Stimulated activated CD4-positive, alpha-beta T cell treated with anti-CD3 and anti-CD28 coated beads, Interleukin-1b, Interleukin-23, amount 100 ng/mL, for 4 hours (primary cell): ENCODE measurements around the gene ARMS2.

Experiments
- DNase-seq, 2 donors: peaks; one replicate each; pipeline ENCODE4 v3.0.0-alpha.2; 2020; ENCODE audit warnings: low read depth in 2 of 2

Gene ARMS2, protein sequence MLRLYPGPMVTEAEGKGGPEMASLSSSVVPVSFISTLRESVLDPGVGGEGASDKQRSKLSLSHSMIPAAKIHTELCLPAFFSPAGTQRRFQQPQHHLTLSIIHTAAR

DNA sequence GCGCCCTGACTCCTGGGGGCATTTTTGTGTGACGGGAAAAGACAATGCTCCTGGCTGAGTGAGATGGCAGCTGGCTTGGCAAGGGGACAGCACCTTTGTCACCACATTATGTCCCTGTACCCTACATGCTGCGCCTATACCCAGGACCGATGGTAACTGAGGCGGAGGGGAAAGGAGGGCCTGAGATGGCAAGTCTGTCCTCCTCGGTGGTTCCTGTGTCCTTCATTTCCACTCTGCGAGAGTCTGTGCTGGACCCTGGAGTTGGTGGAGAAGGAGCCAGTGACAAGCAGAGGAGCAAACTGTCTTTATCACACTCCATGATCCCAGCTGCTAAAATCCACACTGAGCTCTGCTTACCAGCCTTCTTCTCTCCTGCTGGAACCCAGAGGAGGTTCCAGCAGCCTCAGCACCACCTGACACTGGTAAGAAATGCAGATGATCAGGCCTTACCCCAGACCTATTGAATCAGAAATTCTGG is at the start of gene ARMS2:
Gene ARMS2 (plus strand): TSS at position 51 of the 478 bp plus-strand sequence. CDS start 75 bp downstream, at position 126.
- no peak for DNase-seq

DNA sequence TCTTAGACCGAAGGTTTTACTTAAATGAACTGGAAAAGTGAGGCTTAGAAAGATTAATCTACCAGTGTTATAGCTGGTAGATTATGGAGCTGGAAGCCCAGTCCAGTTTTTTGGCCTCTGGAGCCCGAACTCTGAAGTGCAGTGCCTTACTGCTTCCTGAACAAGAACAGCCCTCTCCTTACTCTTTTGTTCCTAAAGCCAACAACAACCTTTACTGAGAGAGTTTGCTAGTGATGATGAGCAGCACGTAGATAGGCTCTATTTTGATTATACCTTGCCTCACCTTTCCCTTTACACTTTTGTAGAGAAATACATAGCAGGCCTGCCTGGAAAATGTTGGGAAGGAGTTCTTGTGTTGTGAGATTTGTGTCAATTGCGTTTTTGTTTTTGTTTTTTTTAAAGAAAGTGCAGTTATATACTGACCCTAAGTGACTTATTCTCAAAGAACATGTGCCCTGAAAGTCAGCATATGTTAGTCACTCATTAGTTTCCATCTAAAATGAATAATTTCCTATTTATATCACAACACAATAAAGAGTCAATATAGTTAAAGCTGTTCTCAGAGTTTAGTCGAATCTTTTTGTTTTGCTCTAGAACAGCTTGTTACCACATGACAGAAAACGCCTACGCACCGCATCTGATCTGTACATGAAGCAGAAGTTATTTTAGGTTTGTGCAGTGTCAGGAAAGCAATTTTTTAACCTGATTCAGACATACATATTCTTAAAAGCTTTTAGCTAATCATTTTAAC is 46.9 kb upstream of the ARMS2 start:
- DNase-seq = peak; percentile 11 to 65

DNA sequence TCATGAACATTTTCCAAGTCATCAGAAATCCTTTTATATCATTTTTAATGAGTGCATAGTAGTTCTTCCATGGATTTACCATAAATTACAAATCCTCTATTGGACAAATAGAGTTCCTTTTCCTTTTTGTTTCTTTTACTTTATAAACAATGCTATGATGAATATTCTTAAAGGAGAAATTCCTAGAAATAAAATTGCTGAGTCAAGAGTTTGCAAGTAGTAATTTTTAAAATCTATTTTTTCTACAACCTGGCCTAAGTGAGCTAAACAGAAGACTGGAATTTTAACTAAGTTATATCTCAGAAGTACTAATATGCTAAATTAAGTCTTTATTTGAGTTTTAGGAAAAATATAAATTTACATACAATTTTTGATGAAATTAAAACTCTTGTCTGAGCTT is 41.1 kb upstream of the ARMS2 start:
- DNase-seq = no peak

DNA sequence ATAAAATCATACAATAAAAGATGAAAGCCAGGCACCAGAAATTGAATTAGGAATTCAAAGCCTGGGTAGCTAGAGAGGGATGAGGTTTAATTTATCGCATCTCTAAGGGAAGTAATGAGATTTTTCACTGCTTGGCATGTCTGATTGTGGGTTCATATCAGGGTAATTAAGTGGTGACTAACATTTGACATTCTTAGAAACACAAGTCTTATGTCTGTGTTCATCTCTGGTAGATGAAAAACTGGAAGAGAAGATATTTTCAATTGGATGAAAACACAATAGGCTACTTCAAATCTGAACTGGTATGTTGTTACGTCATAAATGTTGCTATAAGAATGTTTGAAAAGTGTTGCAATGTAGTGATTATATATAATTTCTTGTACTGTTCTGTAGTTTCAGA is 36.8 kb upstream of the ARMS2 start:
- DNase-seq = no peak

DNA sequence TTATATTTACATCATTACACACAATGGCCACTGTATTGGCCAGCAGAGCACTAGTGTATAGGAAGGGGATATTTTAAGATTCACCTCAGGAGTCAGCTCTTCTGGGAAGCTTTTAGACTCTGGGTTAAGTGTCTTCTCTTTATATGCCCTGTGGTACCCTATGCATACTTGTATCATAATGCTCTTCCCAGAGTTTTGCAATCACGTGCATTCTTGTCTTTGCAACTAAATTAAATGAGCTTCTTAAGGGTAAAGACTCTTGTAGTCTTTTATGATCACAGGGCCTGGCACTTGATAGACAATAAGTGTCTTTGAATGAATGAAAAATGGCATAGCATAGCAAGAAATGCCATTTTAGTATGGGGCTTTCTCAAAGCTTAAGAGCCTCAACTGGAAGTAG is 35.4 kb upstream of the ARMS2 start:
- no peak for DNase-seq

DNA sequence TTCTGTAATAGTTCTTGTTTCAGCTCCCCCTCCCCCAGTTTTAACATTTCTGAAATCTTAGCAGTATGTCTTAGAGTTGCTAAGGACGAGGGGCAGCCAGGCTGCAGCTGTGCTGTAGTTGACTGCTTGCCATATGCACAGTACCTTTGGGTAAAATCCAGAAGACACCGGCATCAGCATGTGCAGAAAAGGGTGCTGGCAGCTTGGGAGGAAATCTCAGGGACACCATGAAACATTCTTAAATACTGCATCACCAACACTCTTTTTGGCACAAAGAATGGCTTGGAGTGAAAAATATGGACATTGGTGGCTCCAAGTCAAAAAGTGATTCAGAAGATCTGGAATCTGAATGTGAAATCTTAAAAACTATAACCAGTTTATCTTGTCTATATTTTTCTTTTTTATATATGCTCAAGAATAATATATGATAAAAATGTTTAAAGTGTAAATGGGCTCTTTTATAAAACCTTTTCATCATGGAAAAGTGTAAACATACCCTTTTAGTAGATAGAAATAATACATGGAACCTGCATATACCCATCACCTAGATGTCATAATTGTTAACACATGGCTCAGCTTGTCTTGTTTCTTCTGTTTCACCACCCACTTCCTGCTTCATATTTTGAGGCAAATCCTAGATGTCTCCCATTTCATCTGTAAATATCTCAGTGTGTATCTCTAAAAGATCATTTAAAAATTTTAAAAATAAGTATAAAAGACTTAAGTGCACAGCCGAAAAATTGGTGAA is 34.4 kb upstream of the ARMS2 start:
- no peak for DNase-seq

DNA sequence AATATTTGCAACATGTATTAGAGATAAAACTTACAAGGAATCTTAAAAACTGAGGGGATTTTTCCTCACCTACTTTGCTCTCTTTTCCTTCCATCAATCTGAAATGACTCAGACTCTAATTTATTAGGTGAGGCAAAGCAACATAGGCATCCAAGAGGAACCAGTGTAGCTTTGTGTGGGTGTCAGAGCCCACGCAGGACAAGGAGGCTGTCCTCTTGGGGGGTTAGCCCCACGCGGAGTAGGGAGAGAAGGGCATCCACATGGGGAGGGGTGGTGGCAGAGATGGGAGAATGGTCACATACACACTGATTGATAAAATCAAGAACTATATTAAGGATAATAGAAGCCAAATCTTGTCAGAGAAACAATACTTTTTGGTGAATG is 33.8 kb upstream of the ARMS2 start:
- DNase-seq = no peak

DNA sequence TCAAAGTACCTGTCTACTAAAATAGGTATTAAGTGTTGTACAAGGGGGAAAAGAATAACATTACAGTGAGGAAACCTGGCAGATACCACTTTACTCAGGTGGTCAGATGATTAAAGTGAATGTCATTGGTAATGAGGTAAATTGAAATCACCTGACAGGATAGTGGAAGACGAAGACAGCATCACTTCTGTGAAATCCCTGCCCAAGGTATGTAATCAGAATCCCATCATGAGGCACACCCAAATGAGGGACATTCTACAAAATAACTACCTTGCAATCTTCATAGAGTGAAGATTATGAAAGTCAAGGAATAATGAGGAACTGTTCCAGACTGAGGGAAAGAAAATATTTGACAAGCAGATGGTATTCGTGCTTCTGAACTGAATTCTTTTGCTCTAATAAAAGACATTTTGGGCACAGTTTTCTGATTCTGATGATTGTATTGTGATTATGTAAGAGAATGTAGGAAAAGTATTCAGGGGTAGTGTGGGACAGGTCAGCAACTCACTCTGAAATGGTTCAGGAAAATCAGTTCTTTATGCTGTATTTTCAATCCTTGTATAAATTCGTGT is 33.3 kb upstream of the ARMS2 start:
- no peak for DNase-seq

DNA sequence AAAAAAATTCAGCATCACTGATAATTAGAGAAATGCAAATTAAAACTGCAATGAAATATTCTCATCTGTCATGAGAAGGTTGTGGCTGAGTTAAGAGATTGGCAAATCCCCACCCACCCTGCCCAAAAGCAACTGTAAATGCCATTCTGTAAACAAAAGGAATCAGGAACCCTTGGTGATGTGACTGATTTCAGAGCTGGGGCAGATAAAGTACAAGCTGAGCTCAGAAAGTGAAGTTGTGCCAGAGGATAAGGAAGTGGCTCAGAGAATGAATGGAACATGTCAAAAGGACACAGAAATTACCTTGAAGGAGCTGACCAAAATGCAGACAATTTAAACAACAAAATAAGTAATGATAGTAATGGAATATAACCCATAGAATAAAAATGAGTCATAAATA is 32.7 kb upstream of the ARMS2 start:
- no peak for DNase-seq

DNA sequence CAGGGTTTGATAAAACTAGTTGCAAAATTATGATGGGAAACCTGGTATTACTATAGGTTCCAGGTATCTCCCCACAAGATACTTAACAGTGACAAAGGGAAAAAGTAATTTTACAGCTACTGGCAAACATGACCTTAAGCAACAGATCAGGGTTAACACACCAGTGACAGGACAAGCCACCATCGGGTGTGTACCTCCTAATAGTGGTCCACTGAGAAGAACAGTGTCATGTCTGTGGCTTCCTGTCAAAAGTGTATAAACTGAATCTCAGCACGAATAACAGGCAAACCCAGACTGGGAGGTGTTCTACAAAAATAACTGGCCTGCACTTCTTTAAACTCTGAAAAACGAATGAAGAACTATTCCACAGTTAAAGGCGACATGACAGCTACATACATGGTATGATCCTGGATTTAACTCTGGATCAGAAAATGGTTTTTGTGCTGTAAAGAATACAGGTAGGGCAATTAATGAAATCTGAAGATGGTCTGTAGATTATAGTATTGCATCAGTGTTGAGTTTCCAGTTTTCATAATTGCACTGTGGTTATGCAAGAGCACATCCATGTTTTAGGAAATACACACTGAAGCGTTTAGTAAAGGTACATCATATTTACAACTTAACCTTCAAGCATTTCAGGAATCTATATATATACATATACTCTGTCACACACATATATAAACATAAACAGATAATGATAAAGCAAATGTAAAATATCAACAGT is 32.0 kb upstream of the ARMS2 start:
- no peak for DNase-seq

DNA sequence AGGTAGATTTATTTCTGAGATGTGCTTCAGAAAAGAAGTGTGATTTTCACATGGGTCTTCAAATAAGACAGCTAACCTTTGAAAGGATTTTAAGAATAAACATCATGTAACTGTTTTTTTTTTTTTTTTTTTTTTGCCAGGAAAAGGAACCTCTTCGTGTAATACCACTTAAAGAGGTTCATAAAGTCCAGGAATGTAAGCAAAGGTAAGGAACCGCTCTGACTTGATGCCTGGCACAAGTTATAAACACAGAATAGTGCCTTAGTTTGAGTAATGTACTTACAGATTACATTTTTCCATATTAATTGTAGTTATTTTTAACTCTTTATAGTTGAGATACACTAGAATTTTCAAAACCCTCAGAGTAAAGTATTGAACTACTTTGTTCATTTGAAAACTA is 30.4 kb upstream of the ARMS2 start:
- DNase-seq = no peak

DNA sequence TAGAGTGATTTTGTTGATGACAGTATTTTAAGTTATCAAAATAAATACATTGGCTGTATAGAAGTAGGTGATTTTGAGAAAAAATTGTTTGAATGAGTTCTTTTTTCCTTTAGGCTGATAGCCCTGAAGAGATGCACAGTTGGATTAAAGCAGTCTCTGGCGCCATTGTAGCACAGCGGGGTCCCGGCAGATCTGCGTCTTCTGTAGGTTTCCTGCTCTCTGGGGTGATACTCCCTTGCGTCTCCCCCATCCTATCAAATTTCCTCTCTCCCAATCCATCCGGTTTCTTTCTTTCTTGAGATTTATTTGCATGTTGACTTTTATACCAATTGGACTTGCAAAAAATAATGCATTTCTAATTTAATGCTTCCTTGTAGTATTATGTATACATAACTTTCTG is 27.6 kb upstream of the ARMS2 start:
- no peak for DNase-seq

DNA sequence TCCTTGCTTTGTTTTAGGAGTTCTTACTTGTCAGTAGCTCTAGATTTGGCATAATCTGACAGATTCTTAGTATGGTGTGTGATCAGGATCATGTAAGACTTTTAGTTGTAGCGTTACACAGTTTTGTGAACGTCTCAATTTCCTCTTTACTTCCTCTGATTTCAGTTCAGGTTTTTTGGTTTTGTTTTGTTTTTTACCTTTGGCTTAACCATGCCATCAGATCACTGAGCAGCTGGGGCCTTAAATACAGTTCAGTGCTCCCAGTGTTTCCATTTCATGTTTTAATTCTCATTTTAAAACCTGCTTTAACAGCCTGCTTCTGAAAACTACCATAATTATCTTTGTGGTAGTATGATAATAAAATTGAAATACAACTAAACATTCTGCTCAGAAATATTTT is 27.2 kb upstream of the ARMS2 start:
- DNase-seq = no peak

DNA sequence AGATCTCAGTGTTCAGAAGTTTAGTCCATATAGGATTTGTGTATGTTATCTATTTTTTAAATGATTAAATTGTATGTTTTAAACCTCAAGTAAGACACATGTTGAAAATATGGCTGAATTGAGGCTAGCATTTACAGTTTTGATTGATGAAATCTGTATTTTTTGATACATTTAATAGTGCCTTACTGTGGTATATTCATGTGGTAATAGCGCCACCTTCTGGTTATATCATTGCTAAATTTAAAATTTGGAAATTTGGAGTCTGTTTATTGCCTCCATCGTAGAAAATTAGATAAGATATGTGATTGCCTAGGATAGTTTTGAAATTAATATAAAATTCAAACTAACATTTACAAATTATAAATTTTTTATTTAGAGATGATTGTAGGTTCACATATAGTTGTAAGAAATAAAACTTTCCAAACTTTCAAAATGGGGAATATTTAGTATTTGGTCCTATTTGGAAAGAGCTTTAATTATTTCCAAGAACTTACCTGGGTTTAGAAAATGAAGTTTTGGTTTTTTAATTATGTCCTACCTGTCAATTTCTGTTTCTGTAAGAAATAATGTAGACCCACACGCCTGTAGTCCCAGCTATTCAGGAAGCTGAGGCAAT is 19.1 kb upstream of the ARMS2 start:
- DNase-seq = no peak

DNA sequence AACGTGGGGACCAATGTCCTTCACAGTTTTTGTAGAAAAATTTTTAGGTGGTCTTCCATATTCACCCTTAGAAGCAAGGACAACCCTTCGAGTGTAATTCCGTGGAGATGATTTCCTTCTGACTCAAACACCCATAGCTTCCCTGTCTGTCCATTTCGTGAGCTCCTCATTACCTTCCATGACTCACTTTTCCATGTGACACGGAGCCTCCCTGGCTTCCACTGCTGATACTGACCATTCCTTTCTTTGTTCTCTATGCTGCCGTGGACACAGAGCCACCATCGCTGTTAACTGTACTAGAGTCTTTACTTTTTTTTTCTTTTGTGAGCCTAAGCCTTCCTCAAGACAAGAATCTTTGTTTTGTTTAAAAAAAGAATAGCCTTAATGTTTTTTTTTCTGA is 12.5 kb upstream of the ARMS2 start:
- DNase-seq = no peak

DNA sequence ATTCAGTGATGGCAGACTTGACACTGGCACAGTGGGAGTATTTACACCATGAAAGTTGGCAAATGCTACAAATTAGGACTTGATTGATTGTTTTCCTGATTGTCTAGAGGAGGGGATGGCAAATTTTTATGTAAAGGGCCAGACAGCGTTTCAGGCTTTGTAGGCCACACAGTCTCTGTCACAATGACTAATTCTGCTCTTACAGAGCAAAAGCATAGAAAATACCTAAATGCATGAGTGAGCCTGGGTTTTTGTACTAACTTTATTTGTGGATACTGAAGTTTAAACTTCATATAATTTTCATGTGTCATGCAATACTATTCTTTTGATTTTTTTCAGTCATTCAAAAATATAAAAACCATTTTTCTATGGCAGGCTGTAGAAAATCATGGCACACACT is 9.0 kb upstream of the ARMS2 start:
- DNase-seq = no peak

DNA sequence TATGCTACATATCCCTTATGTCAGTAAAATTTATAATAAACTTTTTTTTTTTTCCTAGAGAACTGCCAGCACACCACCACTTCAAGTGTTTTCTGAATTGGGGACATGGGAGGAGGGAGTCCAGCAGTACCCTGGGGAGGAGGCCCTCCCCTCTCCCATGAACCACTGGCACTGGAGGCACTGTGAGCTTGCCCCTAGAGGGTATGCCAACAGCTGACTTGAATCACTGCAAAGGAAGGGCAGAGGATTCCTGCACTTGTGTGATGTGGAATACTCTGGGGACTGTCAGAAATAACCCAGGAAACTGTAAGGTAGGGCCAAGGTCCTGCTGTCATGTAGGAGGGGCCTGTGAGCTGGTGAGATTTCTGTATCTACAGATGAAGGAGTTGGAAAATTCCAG is 8.5 kb upstream of the ARMS2 start:
- no peak for DNase-seq

DNA sequence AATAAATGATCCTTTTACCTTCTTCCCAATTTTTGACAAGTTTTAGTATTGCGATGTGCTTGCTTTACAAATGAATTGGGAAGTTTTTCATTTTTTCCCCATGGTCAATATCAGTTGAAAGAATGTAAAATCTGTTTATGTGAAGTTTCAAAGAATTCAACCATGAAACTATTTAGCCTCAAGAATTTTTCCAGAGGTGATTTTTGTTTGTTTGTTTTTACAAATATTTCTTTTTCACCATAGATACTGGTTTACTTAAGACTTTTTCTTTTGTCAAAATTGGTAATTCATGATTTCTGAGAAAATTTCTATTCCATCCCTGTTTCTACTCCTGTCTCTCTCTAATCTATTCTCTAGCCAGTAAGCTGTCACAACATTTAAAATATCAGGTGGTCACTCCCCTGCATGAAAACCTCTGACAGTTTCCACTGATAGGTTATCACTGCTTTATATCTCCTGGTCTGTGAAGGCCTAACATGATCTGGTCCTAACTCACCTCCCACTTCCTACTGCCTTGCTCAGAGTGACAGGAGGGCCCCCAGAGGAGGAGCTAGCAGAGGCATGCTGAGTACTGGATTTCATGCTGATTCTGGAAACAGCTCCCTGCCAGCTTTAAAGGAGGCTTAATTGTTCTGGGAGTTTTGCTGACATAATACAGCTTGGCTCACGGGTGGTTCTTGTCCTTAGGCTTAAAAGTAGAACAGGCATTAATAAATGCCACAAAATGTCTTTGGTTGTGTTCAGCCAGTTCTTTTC is 7.6 kb upstream of the ARMS2 start:
- DNase-seq = no peak

DNA sequence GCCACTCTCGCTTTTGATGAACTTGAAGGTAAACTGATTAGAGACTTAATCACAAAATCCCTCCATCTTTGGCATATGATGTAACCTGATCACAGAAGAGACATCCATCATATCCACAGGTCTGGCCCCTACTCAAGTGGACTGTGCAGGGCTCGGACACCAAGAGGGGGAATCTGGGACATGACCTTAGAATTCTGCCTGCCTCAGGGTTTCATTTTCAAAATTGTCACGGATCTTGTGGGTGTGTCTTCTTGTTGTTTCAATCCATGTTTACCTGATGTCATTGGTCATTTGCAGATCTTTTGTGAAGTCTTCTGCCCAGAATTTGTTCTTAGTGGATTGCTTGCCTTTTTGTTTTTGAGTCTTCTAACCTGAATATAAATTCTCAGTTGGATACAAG is 5.9 kb upstream of the ARMS2 start:
- no peak for DNase-seq

DNA sequence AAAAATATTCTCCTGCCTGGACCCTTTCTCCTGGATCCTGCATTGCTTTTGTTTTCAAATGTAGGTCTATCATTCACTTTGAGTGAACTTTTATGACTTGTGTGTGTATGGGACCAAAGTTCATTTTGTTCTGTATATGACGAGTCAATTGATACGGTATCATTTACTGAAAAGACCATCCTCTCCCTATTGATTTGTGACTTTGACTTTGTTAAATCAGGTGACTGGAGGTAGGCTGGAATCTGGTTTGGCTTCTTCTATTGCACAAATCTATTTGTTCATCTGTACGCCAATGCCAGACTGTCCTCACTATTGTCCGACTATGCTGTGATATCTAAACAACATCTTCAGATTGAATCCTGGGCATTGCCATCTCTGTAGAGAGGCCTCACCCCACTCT is 5.3 kb upstream of the ARMS2 start:
- DNase-seq = no peak
